ENCODE data around the gene FKRP. TPM values are rescaled to one million over a fixed set of nuclear protein-coding genes. Genes with fewer than 3 reads are reported as not detected.

Gene FKRP
- total RNA-seq, 1 experiment from 2014 or later = 23.9 TPM

DNA sequence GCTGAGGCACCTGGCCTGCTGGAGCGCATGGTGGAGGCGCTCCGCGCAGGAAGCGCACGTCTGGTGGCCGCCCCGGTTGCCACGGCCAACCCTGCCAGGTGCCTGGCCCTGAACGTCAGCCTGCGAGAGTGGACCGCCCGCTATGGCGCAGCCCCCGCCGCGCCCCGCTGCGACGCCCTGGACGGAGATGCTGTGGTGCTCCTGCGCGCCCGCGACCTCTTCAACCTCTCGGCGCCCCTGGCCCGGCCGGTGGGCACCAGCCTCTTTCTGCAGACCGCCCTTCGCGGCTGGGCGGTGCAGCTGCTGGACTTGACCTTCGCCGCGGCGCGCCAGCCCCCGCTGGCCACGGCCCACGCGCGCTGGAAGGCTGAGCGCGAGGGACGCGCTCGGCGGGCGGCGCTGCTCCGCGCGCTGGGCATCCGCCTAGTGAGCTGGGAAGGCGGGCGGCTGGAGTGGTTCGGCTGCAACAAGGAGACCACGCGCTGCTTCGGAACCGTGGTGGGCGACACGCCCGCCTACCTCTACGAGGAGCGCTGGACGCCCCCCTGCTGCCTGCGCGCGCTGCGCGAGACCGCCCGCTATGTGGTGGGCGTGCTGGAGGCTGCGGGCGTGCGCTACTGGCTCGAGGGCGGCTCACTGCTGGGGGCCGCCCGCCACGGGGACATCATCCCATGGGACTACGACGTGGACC is 10.1 kb downstream of the FKRP start:
- Mint-ChIP-seq H3K36me3 (ENCODE audit: insufficient read depth, unreplicated experiment) (peaks cover 5% of the 10 kb centered on the region), H3K9me3 (ENCODE audit: unreplicated experiment) (no peaks in the 10 kb centered on the region), H3K27ac (ENCODE audit: low read depth, unreplicated experiment) (no peak overlapping the region), H3K4me3 (ENCODE audit: unreplicated experiment) (no peak overlapping the region), H3K27me3 (ENCODE audit: insufficient read depth, unreplicated experiment) (no peaks in the 10 kb centered on the region), H3K4me1 (ENCODE audit: insufficient read depth, unreplicated experiment) (peaks cover 19% of the 10 kb centered on the region)
- no peak for DNase-seq (ENCODE audit: unreplicated experiment)
- no peak for TF ChIP-seq CTCF (IDR thresholded peaks at IDR 0.05; ENCODE audit: unreplicated experiment)
- intact Hi-C loops (cut with micrococcal nuclease) = loop anchor here (2.0 kb wide), 1 partner anchor 235 kb away; no protein-coding TSS in a partner anchor
- ChIA-PET POLR2A (interaction anchor here (0.9 to 3.0 kb wide), 3 partner anchors 32 to 84 kb away, joined by 3 to 19 read pairs (median 4); partner anchors contain the start of gene SLC1A5), CTCF (interaction anchor here (0.6 to 8.3 kb wide), 22 partner anchors 8 to 1817 kb away, joined by 3 to 133 read pairs (median 4); no protein-coding TSS in a partner anchor)
- no TSS peak for BruUV-seq (replicated peaks)

DNA sequence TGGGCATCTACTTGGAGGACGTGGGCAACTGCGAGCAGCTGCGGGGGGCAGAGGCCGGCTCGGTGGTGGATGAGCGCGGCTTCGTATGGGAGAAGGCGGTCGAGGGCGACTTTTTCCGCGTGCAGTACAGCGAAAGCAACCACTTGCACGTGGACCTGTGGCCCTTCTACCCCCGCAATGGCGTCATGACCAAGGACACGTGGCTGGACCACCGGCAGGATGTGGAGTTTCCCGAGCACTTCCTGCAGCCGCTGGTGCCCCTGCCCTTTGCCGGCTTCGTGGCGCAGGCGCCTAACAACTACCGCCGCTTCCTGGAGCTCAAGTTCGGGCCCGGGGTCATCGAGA is 10.7 kb downstream of the FKRP start:
- ChIA-PET POLR2A (interaction anchor here (3.0 kb wide), 1 partner anchor 84 kb away, joined by 19 read pairs; no protein-coding TSS in a partner anchor), CTCF (interaction anchor here (0.6 to 7.3 kb wide), 20 partner anchors 9 to 1817 kb away, joined by 3 to 133 read pairs (median 4); no protein-coding TSS in a partner anchor)
- H3K4me1 Mint-ChIP-seq (ENCODE audit: insufficient read depth, unreplicated experiment) = peaks cover 19% of the 10 kb centered on the region
- peaks cover 4% of the 10 kb centered on the region for H3K36me3 Mint-ChIP-seq (ENCODE audit: insufficient read depth, unreplicated experiment)
- BruUV-seq (replicated peaks) = no TSS peak
- H3K27me3 Mint-ChIP-seq (ENCODE audit: insufficient read depth, unreplicated experiment) = no peaks in the 10 kb centered on the region
- intact Hi-C loops (cut with micrococcal nuclease) = loop anchor here (2.0 kb wide), 1 partner anchor 234 kb away; no protein-coding TSS in a partner anchor
- no peak for TF ChIP-seq CTCF (IDR thresholded peaks at IDR 0.05; ENCODE audit: unreplicated experiment)
- DNase-seq (ENCODE audit: unreplicated experiment) = no peak
- no peaks in the 10 kb centered on the region for H3K9me3 Mint-ChIP-seq (ENCODE audit: unreplicated experiment)
- H3K4me3 Mint-ChIP-seq (ENCODE audit: unreplicated experiment) = no peak overlapping the region
- H3K27ac Mint-ChIP-seq (ENCODE audit: low read depth, unreplicated experiment) = no peak overlapping the region

DNA sequence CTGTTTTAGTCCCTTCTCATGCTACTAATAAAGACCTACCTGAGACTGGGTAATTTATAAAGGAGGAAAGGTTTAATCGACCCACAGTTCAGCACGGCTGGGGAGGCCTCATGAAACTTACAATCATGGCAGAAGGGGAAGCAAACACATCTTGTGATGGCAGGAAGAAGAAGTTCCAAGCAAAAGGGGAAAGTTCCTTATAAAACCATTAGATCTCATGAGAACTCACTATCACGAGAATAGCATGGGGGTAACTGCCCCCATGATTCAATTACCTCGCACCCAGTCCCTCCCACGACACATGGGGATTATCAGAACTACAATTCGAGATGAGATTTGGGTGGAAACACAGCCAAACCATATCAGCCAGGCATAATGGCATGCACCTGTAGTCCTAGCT is 13.3 kb downstream of the FKRP start:
- Mint-ChIP-seq H3K27me3 (ENCODE audit: insufficient read depth, unreplicated experiment) (no peaks in the 10 kb centered on the region), H3K9me3 (ENCODE audit: unreplicated experiment) (no peaks in the 10 kb centered on the region), H3K4me1 (ENCODE audit: insufficient read depth, unreplicated experiment) (peaks cover 13% of the 10 kb centered on the region), H3K4me3 (ENCODE audit: unreplicated experiment) (no peak overlapping the region), H3K27ac (ENCODE audit: low read depth, unreplicated experiment) (no peak overlapping the region), H3K36me3 (ENCODE audit: insufficient read depth, unreplicated experiment) (no peaks in the 10 kb centered on the region)
- POLR2A ChIA-PET = interaction anchor here (1.2 to 10.6 kb wide), 3 partner anchors 21 to 77 kb away, joined by 5 to 147 read pairs (median 16); partner anchors contain the start of gene SLC1A5
- CTCF ChIA-PET = interaction anchor here (0.7 to 7.3 kb wide), 7 partner anchors 10 to 559 kb away, joined by 3 to 133 read pairs (median 15); no protein-coding TSS in a partner anchor
- no peak for DNase-seq (ENCODE audit: unreplicated experiment)
- intact Hi-C loops (cut with micrococcal nuclease) = no loop called here
- no peak for TF ChIP-seq CTCF (IDR thresholded peaks at IDR 0.05; ENCODE audit: unreplicated experiment)
- no TSS peak for BruUV-seq (replicated peaks)

DNA sequence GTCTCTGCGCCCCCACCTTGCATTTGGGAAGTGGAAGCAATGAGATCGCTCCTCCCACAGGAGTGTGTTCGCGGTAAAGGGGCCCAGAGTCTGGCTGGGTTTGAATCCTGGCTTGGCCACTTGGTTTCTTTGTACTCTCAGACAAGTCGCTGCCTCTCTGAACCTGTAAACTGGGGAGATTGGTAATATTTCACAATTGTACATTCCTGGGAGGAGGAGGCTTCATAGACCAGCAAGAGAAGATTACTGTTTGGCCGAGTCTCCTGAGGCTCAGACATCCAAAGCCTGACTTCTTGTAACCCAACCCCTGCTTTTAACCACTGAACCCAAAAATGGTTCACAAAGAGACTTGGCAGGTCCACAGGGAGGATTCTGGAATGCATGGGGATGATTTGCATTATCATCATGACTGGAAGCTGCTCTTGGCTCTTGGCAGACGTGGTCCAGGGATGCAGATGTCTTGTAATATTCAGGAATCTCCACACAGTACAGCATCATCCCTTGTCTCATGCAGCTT is 14.0 kb downstream of the FKRP start:
- CTCF ChIA-PET = interaction anchor here (0.5 to 7.3 kb wide), 7 partner anchors 9 to 225 kb away, joined by 3 to 133 read pairs (median 4); no protein-coding TSS in a partner anchor
- Mint-ChIP-seq H3K27me3 (ENCODE audit: insufficient read depth, unreplicated experiment) (no peaks in the 10 kb centered on the region), H3K4me1 (ENCODE audit: insufficient read depth, unreplicated experiment) (peaks cover 12% of the 10 kb centered on the region), H3K36me3 (ENCODE audit: insufficient read depth, unreplicated experiment) (no peaks in the 10 kb centered on the region), H3K4me3 (ENCODE audit: unreplicated experiment) (no peak overlapping the region), H3K9me3 (ENCODE audit: unreplicated experiment) (no peaks in the 10 kb centered on the region), H3K27ac (ENCODE audit: low read depth, unreplicated experiment) (no peak overlapping the region)
- POLR2A ChIA-PET = interaction anchor here (0.6 to 10.6 kb wide), 4 partner anchors 20 to 383 kb away, joined by 3 to 147 read pairs (median 10); partner anchors contain the start of gene SLC1A5
- intact Hi-C loops (cut with micrococcal nuclease) = no loop called here
- DNase-seq (ENCODE audit: unreplicated experiment) = peak; percentile 68
- no TSS peak for BruUV-seq (replicated peaks)
- no peak for TF ChIP-seq CTCF (IDR thresholded peaks at IDR 0.05; ENCODE audit: unreplicated experiment)
